ENCODE results near the gene YPEL1.

DNA sequence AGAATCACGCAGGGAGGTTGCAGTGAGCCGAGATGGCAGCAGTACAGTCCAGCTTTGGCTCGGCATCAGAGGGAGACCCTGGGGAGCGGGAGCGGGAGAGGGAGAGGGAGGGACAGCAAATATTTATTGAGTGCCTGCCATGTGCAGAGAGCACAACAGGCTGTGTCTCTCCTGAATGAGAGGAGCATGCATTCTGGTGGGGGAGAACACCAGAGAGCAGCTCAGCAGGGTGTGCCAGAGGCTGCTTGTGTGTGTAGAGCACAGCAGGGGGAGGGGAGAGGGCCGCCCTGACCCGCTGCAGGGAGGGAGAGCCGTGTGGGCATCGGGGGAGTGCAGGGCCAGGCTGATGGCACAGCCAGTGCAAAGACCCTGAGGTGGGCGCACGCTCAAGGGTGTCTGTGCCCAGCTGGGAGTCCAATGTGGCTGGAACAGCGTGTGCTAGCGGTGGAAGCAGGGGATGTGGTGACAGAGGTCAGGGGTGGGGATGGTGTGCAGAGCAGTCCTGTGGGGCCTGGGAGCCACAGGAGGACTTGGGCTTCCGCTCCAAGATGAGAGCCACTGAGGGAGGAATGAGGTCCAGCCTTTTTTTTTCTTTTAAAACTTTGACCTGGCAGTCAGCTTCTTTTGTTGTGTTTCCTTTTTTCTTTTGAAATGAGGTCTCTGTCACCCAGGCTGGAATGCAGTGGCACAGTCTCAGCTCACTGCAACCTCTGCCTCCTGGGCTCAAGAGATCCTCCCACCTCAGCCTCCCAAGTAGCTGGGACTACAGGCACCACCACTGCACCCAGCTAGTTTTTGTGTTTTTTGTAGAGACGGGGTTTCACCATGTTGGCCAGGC is 57.8 kb downstream of the YPEL1 start:
- TF ChIP-seq CTCF (conservative IDR thresholded peaks at IDR 0.05 in 1 of 2, IDR thresholded peaks at IDR 0.05 in 1 of 2; ENCODE audit: extremely low read depth in 1 of 2, insufficient read depth in 1 of 2, low read depth in 1 of 2, low read length in 2 of 2) (no peak), EZH2 (IDR thresholded peaks at IDR 0.05; ENCODE audit: borderline replicate concordance, low read length) (no peak)
